Measurements from ENCODE around the gene NANOS2.
"Not testable (repeated sequence)": the region's sequence is repeated elsewhere in the genome, so short reads cannot be mapped to it uniquely, and the experiment has no call there.

The NANOS2 gene

GRCh38 chr19:45873219-45873772 lies 41.3 kb downstream of the NANOS2 start:
- DNase-seq, result no peak

- no peak for DNase-seq
These were observed 42.3 kb downstream of the NANOS2 start for GRCh38 chr19:45872095-45872919.

- no peak for DNase-seq
These were observed 43.8 kb downstream of the NANOS2 start for GRCh38 chr19:45870798-45871197.

- not testable (repeated sequence) for DNase-seq
These were observed 47.3 kb downstream of the NANOS2 start for GRCh38 chr19:45867241-45867640.

- DNase-seq, result no peak
These were observed 48.0 kb downstream of the NANOS2 start for GRCh38 chr19:45866400-45867176.

- no peak for DNase-seq
These were observed 49.2 kb downstream of the NANOS2 start for GRCh38 chr19:45865269-45865948.

- DNase-seq, result peak; percentile 5
These were observed 49.9 kb downstream of the NANOS2 start for GRCh38 chr19:45864629-45865082.

GRCh38 chr19:45863840-45864628 lies 50.5 kb downstream of the NANOS2 start, which contains the start of gene FOXA3:
Gene FOXA3 (plus strand): TSS chr19:45864326. CDS start chr19:45864457, 131 bp downstream.
- DNase-seq, result peak; percentile 36

- DNase-seq, result no peak
These were observed 51.2 kb downstream of the NANOS2 start for GRCh38 chr19:45863335-45863839.

Measured in eye (tissue), 1 donor.